ENCODE measurements around the gene NF1. TPM values are rescaled to one million over a fixed set of nuclear protein-coding genes. Genes with fewer than 3 reads are reported as not detected.

The NF1 gene
- total RNA-seq, 1 donor = 67.0 TPM

- no peak for DNase-seq (ENCODE audit: insufficient read length, low spot score, missing footprints)
- Histone ChIP-seq H3K4me2 (ENCODE audit: insufficient read depth, low read length) (peak overlapping the region; percentile 10), H4K20me1 (ENCODE audit: insufficient read depth, low read length) (no peaks in the 10 kb centered on the region), H3K9me3 (ENCODE audit: low read depth, low read length) (no peaks in the 10 kb centered on the region), H3K4me3 (ENCODE audit: insufficient read depth, low read length) (no peak overlapping the region), H3K79me2 (ENCODE audit: insufficient read depth, low read length) (peaks cover 22% of the 10 kb centered on the region), H3K36me3 (ENCODE audit: insufficient read depth, low read length) (no peaks in the 10 kb centered on the region), H3K27me3 (ENCODE audit: insufficient read depth, low read length) (no peaks in the 10 kb centered on the region), H3K27ac (ENCODE audit: low read depth, low read length) (peak overlapping the region; percentile 54), H3K4me1 (ENCODE audit: insufficient read depth, low read length) (peaks cover 25% of the 10 kb centered on the region), H2AFZ (ENCODE audit: low read length) (no peak overlapping the region)
- no peak for TF ChIP-seq CTCF (IDR thresholded peaks at IDR 0.05; ENCODE audit: extremely low read depth, low read depth, low read length)
Measured at GRCh38 chr17:31318851-31319661, 224.3 kb downstream of the NF1 start.

- Histone ChIP-seq H3K4me3 (ENCODE audit: insufficient read depth, low read length) (no peak overlapping the region), H3K4me2 (ENCODE audit: insufficient read depth, low read length) (peak overlapping the region; percentile 84), H3K27ac (ENCODE audit: low read depth, low read length) (peak overlapping the region; percentile 85), H3K79me2 (ENCODE audit: insufficient read depth, low read length) (peaks cover 22% of the 10 kb centered on the region), H3K9me3 (ENCODE audit: low read depth, low read length) (no peaks in the 10 kb centered on the region), H4K20me1 (ENCODE audit: insufficient read depth, low read length) (no peaks in the 10 kb centered on the region), H3K4me1 (ENCODE audit: insufficient read depth, low read length) (peaks cover 23% of the 10 kb centered on the region), H2AFZ (ENCODE audit: low read length) (no peak overlapping the region), H3K36me3 (ENCODE audit: insufficient read depth, low read length) (no peaks in the 10 kb centered on the region), H3K27me3 (ENCODE audit: insufficient read depth, low read length) (no peaks in the 10 kb centered on the region)
- no peak for DNase-seq (ENCODE audit: insufficient read length, low spot score, missing footprints)
- TF ChIP-seq CTCF (IDR thresholded peaks at IDR 0.05; ENCODE audit: extremely low read depth, low read depth, low read length) = no peak
Measured at GRCh38 chr17:31320241-31320640, 225.5 kb downstream of the NF1 start.

- H2AFZ ChIP-seq (ENCODE audit: low read length) = no peak overlapping the region
- H3K4me2 ChIP-seq (ENCODE audit: insufficient read depth, low read length) = peak overlapping the region; percentile 84
- peak overlapping the region; percentile 85 for H3K27ac ChIP-seq (ENCODE audit: low read depth, low read length)
- H3K4me1 ChIP-seq (ENCODE audit: insufficient read depth, low read length) = peaks cover 23% of the 10 kb centered on the region
- no peaks in the 10 kb centered on the region for H3K9me3 ChIP-seq (ENCODE audit: low read depth, low read length)
- H4K20me1 ChIP-seq (ENCODE audit: insufficient read depth, low read length) = no peaks in the 10 kb centered on the region
- H3K4me3 ChIP-seq (ENCODE audit: insufficient read depth, low read length) = peak overlapping the region; percentile 58
- peaks cover 2% of the 10 kb centered on the region for H3K36me3 ChIP-seq (ENCODE audit: insufficient read depth, low read length)
- H3K27me3 ChIP-seq (ENCODE audit: insufficient read depth, low read length) = no peaks in the 10 kb centered on the region
- H3K79me2 ChIP-seq (ENCODE audit: insufficient read depth, low read length) = peaks cover 22% of the 10 kb centered on the region
- no peak for TF ChIP-seq CTCF (IDR thresholded peaks at IDR 0.05; ENCODE audit: extremely low read depth, low read depth, low read length)
- no peak for DNase-seq (ENCODE audit: insufficient read length, low spot score, missing footprints)
Measured at GRCh38 chr17:31320791-31321190, 226.0 kb downstream of the NF1 start.

- Histone ChIP-seq H3K4me2 (ENCODE audit: insufficient read depth, low read length) (peak within 1 kb of the TSS; percentile 84), H3K27ac (ENCODE audit: low read depth, low read length) (peak within 1 kb of the TSS; percentile 85), H3K4me1 (ENCODE audit: insufficient read depth, low read length) (peaks cover 19% of the 10 kb centered on the region), H3K9me3 (ENCODE audit: low read depth, low read length) (no peaks in the 10 kb centered on the region), H3K36me3 (ENCODE audit: insufficient read depth, low read length) (peaks cover 5% of the 10 kb centered on the region), H2AFZ (ENCODE audit: low read length) (no peak within 1 kb of the TSS), H4K20me1 (ENCODE audit: insufficient read depth, low read length) (no peaks in the 10 kb centered on the region), H3K4me3 (ENCODE audit: insufficient read depth, low read length) (peak within 1 kb of the TSS; percentile 58), H3K27me3 (ENCODE audit: insufficient read depth, low read length) (no peaks in the 10 kb centered on the region), H3K79me2 (ENCODE audit: insufficient read depth, low read length) (peaks cover 22% of the 10 kb centered on the region)
- peak; percentile 27 for DNase-seq (ENCODE audit: insufficient read length, low spot score, missing footprints)
- TF ChIP-seq CTCF (IDR thresholded peaks at IDR 0.05; ENCODE audit: extremely low read depth, low read depth, low read length) = no peak
Measured at GRCh38 chr17:31321481-31321880, 226.7 kb downstream of the NF1 start, which contains the start of gene EVI2A. TSS of gene EVI2A (minus strand) at chr17:31321622. CDS start at chr17:31319013, 2,609 bp downstream.
